Ishikawa (cell line): ENCODE measurements around the gene COTL1.

ENCODE experiments used
- CEBPB ChIP-seq: IDR thresholded peaks from 2 replicates; pipeline ENCODE4 v1.6.1; 2012
- EP300 ChIP-seq: IDR thresholded peaks from 2 replicates; pipeline ENCODE4 v1.6.1; 2012; ENCODE audit warnings: borderline replicate concordance
- MAX ChIP-seq: IDR thresholded peaks from 2 replicates; pipeline ENCODE4 v1.6.1; 2012
- NFIC ChIP-seq: IDR thresholded peaks from 2 replicates; pipeline ENCODE4 v1.6.1; 2012
- RAD21 ChIP-seq: IDR thresholded peaks from 2 replicates; pipeline ENCODE4 v1.6.1; 2012; ENCODE audit warnings: low read depth
- TAF1 ChIP-seq: IDR thresholded peaks from 2 replicates; pipeline ENCODE4 v1.6.1; 2012; ENCODE audit warnings: low read depth, mild to moderate bottlenecking
- YY1 ChIP-seq: IDR thresholded peaks from 2 replicates; pipeline ENCODE4 v1.6.1; 2012; ENCODE audit warnings: low read depth
- ZBTB7A ChIP-seq: IDR thresholded peaks from 2 replicates; pipeline ENCODE4 v1.6.1; 2012; ENCODE audit warnings: low read depth

DNA sequence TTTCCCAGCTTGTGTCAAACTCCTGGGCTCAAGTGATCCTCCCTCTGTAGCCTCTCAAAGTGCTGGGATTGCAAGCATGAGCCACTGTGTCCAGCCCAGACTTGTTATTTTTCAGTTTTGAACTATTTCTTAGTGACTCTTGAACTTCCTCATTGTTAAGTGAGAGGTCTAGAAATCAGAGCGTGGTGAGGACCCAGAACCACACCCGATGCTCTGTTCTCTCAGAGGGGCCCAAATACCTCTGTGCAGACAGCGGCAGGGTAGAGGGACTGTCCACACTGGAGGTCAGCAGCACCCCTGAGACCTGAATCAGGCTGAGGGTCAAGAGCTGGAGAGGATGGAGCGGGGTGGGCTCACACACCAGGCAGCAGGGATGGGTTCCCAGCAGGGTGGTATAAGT, 65.7 kb downstream of the COTL1 start:
- TF ChIP-seq NFIC, result no peak
- no peak for TF ChIP-seq CEBPB
- no peak for TF ChIP-seq RAD21
- no peak for TF ChIP-seq TAF1
- TF ChIP-seq YY1, result no peak
- no peak for TF ChIP-seq MAX
- no peak for TF ChIP-seq EP300
- no peak for TF ChIP-seq ZBTB7A
